Measurements from ENCODE around the gene ATP5F1D. TPM values are rescaled to one million over a fixed set of nuclear protein-coding genes. Genes with fewer than 3 reads are reported as not detected.
A peak's percentile ranks its signal among the peaks of the same experiment; 100 is the strongest.
"Not testable (repeated sequence)": the region's sequence is repeated elsewhere in the genome, so short reads cannot be mapped to it uniquely, and the experiment has no call there.

Gene ATP5F1D
- polyA plus RNA-seq, 4 donors = 83.4 to 185 (median 127) TPM

GRCh38 chr19:1245494-1246264 is 4.1 kb downstream of the ATP5F1D start:
- DNase-seq (ENCODE audit: low read depth in 4 of 4, low spot score in 2 of 4) = no peak

DNA sequence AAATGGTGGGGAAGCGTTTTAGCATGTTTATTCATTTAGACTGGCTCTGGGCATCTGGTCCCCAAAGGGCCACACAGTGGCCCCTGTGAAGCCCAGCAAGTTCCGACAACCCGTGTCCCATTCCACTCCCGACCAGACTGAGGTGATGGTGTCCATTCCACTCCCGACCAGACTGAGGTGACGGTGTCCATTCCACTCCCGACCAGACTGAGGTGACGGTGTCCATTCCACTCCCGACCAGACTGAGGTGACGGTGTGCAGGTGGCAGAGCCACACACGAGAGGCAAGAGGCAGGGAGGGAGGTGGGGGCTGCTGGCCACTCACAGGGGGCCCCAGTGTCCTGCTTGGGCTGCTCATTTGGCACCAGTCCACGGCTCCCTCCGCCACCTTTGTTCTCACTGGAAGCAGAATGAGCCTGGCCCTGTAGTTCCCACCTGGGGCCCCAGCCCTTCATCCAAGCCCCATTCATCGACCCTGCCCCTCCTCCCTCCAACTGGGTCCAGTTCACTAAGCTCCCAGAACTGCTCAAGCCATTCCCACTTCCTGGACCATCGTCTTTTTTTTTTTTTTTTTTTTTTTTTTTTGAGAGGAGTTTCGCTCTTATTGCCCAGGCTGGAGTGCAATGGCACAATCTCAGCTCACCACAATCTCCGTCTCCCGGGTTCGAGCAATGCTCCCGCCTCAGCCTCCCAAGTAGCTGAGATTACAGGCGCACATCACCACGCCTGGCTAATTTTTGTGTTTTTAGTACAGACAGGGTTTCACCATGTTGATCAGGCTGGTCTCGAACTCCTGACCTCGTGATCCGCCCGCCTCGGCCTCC is 4.9 kb downstream of the ATP5F1D start:
- not testable (repeated sequence) for DNase-seq (ENCODE audit: low read depth in 4 of 4, low spot score in 2 of 4)

- no peak for DNase-seq (ENCODE audit: low read depth in 4 of 4, low spot score in 2 of 4)
These were observed 6.2 kb downstream of the ATP5F1D start for GRCh38 chr19:1247748-1248138.

GRCh38 chr19:1248139-1248785 is 6.7 kb downstream of the ATP5F1D start, which contains the start of gene MIDN:
TSS of gene MIDN (plus strand) at chr19:1248583. CDS start at chr19:1250297, 1,714 bp downstream.
- no peak for DNase-seq (ENCODE audit: low read depth in 4 of 4, low spot score in 2 of 4)

GRCh38 chr19:1248786-1249297 is 7.3 kb downstream of the ATP5F1D start:
- DNase-seq (ENCODE audit: low read depth in 4 of 4, low spot score in 2 of 4) = no peak

- DNase-seq (ENCODE audit: low read depth in 4 of 4, low spot score in 2 of 4) = peak in 3 of 4 donors; percentile 91 to 94 (median 94)
These were observed 7.9 kb downstream of the ATP5F1D start for GRCh38 chr19:1249298-1249989.

- DNase-seq (ENCODE audit: low read depth in 4 of 4, low spot score in 2 of 4) = no peak
These were observed 8.5 kb downstream of the ATP5F1D start for GRCh38 chr19:1249990-1250436.

- DNase-seq (ENCODE audit: low read depth in 4 of 4, low spot score in 2 of 4) = no peak
These were observed 9.1 kb downstream of the ATP5F1D start for GRCh38 chr19:1250437-1251260.

DNA sequence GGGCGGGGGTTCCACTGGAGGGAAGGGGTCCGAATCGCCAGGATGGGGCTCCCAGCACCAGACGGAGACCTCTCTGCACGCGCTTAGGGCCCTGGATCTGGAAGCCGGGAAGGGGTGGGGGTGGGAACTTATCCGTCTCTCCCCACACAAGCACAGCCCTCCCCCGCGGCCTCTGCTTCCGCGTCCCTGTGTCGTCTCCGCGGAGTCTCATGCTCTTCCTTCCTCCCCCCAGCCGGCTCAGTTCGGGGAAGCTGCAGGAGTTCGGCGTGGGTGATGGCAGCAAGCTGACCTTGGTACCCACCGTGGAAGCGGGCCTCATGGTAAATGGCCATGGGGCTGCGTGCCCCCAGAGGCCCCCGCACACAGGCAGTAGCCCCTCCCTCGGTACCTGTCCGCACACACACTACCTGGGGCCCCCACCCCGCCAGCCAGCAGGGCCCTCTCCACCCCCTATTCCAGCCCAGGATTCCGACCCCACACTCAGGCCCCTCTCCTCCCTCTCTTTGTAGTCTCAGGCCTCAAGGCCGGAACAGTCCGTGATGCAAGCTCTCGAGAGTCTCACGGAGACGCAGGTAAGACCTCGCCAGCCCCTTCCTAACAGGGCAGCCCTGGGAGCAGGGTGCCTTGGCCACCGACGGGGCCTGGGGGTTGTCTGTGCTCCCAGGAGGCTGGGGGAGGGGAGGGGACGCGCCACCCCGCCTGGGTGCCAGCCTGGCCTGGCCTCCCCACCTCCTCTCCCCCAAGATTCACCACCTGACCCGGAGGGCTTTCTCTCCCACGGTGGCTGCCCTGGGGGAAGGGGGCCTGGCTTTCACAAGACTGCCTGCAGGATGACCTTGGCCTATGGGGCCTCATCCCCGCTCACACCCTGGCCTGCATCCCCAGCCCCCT is 10.0 kb downstream of the ATP5F1D start:
- DNase-seq (ENCODE audit: low read depth in 4 of 4, low spot score in 2 of 4) = no peak

DNA sequence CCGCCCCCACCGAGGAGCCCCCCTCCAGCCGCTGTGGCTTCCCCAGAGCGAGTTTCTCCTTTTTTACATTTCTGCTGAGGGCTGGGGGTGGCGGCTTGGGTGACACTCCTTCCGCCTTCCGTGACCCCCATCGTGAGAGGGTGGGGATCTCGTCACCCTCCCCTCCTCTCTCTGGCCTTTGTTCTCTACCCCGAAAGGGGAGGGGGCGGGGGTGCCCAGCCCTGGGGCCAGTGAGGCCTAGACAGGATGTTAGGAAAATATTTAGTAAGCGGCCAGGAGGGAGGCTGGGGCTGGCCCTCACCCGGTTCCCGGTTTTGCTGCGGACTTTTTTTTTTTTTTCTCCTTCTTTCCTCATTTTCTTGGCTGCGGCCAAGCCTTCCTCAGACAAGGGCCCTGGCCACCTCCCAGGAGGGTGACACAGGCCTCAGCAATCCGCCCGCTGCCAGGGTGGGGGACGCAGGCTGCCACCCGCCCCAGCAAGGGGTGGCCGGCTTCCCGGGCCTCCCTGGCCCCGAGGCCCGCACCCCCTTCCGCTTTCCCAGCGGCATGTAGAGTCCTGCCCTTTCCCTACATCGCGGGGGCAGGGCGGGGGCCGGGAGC is 10.8 kb downstream of the ATP5F1D start:
- no peak for DNase-seq (ENCODE audit: low read depth in 4 of 4, low spot score in 2 of 4)

DNA sequence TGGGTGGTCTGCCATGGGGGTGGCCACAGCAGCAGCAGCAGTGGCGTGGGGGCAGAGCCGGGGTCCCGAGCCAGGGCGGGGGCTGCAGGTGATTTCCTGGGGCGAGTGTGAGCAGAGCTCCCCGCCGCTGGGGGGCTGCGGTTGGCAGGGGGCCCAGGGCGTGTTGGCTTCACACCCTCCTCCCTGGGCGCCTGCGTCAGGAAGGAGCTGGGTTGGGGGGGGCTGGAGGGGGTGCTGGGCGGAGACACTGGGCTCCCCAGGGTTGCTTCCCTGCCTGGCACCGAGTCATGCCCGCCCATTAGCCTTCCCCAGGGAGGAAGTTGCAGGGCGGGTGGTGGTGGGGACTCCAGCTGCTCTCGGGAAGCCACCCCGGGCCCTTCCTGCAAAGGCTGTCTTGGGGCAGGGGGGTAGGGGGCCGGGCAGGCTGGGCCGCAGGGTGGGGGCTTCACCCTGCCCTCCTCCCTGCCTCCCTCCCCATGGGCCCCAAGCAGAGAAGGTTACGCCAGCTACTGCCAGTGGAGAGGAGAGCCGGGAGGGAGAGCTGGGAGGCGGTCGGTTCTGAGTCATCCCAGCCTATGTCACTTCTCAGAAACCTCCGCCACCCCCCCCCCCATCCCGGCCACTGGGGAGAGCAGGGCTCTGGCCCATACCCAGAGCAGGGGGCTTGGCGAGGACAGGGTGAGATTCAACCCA is 11.4 kb downstream of the ATP5F1D start:
- DNase-seq (ENCODE audit: low read depth in 4 of 4, low spot score in 2 of 4) = no peak

DNA sequence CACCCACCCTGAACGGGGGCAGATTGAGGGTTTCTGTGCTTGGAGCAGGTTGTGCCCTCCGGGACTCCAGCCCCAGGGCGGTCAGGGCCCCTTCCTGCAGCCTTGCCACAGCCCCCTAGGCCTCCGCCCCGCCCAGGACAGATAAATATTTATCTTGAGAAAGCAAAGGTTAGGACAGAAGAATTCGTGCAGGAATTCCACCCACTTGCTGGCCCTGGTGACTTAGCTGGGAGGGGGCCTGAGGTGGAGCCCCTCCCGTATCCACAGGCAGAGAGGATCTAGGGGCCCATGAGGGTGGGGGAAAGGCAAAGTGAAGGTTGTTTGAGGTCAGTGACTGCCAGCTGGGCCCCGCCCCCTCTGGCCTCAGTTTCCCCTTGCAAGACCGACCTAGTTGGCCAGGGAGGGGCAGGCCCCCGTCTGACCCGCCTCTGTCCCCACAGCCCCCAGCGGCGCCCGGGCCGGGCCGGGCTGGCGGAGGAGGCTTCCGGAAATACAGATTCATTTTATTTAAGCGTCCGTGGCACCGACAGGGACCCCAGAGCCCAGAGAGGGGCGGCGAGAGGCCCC is 12.0 kb downstream of the ATP5F1D start:
- no peak for DNase-seq (ENCODE audit: low read depth in 4 of 4, low spot score in 2 of 4)

GRCh38 chr19:1254081-1254527 is 12.6 kb downstream of the ATP5F1D start:
- no peak for DNase-seq (ENCODE audit: low read depth in 4 of 4, low spot score in 2 of 4)

- DNase-seq (ENCODE audit: low read depth in 4 of 4, low spot score in 2 of 4) = no peak
These were observed 13.1 kb downstream of the ATP5F1D start for GRCh38 chr19:1254530-1255185.

DNA sequence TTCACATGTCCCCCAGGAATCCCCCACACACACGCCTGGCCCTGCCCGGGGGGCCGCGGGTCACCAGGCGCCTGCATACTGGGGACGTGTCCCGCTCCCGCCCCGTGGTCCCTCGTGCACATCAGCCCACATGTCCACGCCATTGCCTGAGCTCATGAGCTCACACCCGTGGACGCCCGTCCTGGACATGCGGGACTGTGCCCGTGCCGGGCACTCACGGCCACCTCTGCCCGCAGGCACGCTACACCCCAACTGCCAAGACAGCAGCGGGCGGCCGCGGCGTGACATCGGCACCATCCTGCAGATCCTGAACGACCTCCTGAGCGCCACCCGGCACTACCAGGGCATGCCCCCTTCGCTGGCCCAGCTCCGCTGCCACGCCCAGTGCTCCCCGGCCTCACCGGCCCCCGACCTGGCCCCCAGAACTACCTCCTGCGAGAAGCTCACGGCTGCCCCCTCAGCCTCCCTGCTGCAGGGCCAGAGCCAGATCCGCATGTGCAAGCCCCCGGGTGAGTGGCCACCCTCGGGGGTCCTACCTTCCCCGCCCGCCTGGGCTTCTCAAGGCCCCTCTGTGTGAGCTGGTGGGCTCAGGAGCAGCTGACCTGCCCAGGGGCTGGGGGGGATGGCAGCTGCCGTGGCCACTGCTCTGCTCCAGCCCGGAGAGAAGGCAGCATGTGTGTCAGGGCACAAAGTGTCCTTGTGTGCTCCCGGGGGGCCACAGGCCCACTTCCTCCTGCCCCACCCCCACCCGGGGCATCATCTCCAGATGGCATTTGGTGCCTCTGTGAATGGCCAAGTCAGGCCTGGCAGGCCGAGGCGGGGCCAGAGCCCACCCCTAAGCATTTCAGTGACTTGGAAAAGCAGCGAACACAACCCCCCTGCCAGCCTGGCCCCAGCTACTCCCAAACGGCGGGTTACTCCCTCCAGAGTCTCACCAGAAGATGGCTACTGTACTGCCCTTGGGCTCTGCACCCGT is 13.9 kb downstream of the ATP5F1D start:
- no peak for DNase-seq (ENCODE audit: low read depth in 4 of 4, low spot score in 2 of 4)
